Osteocyte (in vitro differentiated cells): ENCODE measurements around the gene HOXD13. TPM values are rescaled to one million over a fixed set of nuclear protein-coding genes. Genes with fewer than 3 reads are reported as not detected.

ENCODE experiments used
- DNase-seq: peaks from one replicate; pipeline ENCODE4 v3.0.0; 2021; ENCODE audit warnings: mixed read lengths; ENCODE audit not compliant: unreplicated experiment; ENCODE audit errors: extremely low spot score
- H3K27ac Mint-ChIP-seq: one replicate; pipeline ENCODE4 v1.8.0; 2021; ENCODE audit warnings: mild to moderate bottlenecking, mixed read lengths; ENCODE audit not compliant: unreplicated experiment
- H3K27me3 Mint-ChIP-seq: one replicate; pipeline ENCODE4 v1.8.0; 2021; ENCODE audit warnings: mixed read lengths; ENCODE audit not compliant: unreplicated experiment
- H3K36me3 Mint-ChIP-seq: one replicate; pipeline ENCODE4 v1.8.0; 2021; ENCODE audit warnings: mixed read lengths; ENCODE audit not compliant: unreplicated experiment
- H3K4me1 Mint-ChIP-seq: one replicate; pipeline ENCODE4 v1.8.0; 2021; ENCODE audit warnings: mixed read lengths; ENCODE audit not compliant: unreplicated experiment
- H3K4me3 Mint-ChIP-seq: one replicate; pipeline ENCODE4 v1.8.0; 2021; ENCODE audit warnings: mild to moderate bottlenecking, moderate library complexity, mixed read lengths; ENCODE audit not compliant: unreplicated experiment
- H3K9me3 Mint-ChIP-seq: one replicate; pipeline ENCODE4 v1.8.0; 2021; ENCODE audit warnings: mixed read lengths; ENCODE audit not compliant: unreplicated experiment
- CTCF ChIP-seq: fragments of 200-600 bp; sonication (generic); IDR thresholded peaks from 2 replicates; pipeline ENCODE4 v1.5.0; 2021; ENCODE audit warnings: antibody characterized with exemption, mild to moderate bottlenecking, moderate library complexity
- total RNA-seq: library from RNA; stranded (reverse); gene quantifications from 2 replicates; pipeline ENCODE4 v1.2.1, GENCODE V29; 2021

The HOXD13 gene
- total RNA-seq, 1 donor from 2014 or later: not detected

GRCh38 chr2:176140513-176141317 lies 48.2 kb downstream of the HOXD13 start:
- Mint-ChIP-seq H3K4me3 (peak overlapping the region; percentile 14), H3K9me3 (peaks cover 4% of the 10 kb centered on the region), H3K36me3 (peaks cover 5% of the 10 kb centered on the region), H3K27me3 (peaks cover 83% of the 10 kb centered on the region), H3K27ac (no peak overlapping the region), H3K4me1 (peaks cover 7% of the 10 kb centered on the region)
- DNase-seq: no peak
- TF ChIP-seq CTCF: peak; percentile 72

- peaks cover 5% of the 10 kb centered on the region for H3K36me3 Mint-ChIP-seq
- DNase-seq: no peak
- H3K27ac Mint-ChIP-seq: no peak overlapping the region
- no peak for TF ChIP-seq CTCF
- peaks cover 2% of the 10 kb centered on the region for H3K4me1 Mint-ChIP-seq
- no peak overlapping the region for H3K4me3 Mint-ChIP-seq
- H3K9me3 Mint-ChIP-seq: peaks cover 4% of the 10 kb centered on the region
- H3K27me3 Mint-ChIP-seq: peaks cover 85% of the 10 kb centered on the region
These were observed 49.8 kb downstream of the HOXD13 start for GRCh38 chr2:176142281-176142680.

Other genes with a start within 250 kb of the HOXD13 start
- gene LNPK, start 90.5 kb upstream of the HOXD13 start, total RNA-seq: 33.5 and 34.7 TPM in 2 replicates
- gene EVX2, start 8.8 kb upstream of the HOXD13 start, total RNA-seq: not detected in 2 replicates
- not detected in 2 replicates for gene HOXD12, start 7.1 kb downstream of the HOXD13 start, total RNA-seq
- not detected in 2 replicates for gene HOXD11, start 14.6 kb downstream of the HOXD13 start, total RNA-seq
- gene HOXD10, start 24.1 kb downstream of the HOXD13 start, total RNA-seq: not detected in 2 replicates
- gene HOXD9, start 30.0 kb downstream of the HOXD13 start, total RNA-seq: not detected in 2 replicates
- not detected in 2 replicates for gene HOXD8, start 37.0 kb downstream of the HOXD13 start, total RNA-seq
- not detected in 2 replicates for gene HOXD4, start 58.8 kb downstream of the HOXD13 start, total RNA-seq
- gene HOXD3, start 64.6 kb downstream of the HOXD13 start, total RNA-seq: not detected in 2 replicates
- gene HOXD1, start 95.9 kb downstream of the HOXD13 start, total RNA-seq: not detected in 2 replicates
- 23.6 and 23.8 TPM in 2 replicates for gene MTX2, start 176.7 kb downstream of the HOXD13 start, total RNA-seq